Loucy (cell line): ENCODE data around the gene FIGN.

Experiments
- H2AFZ ChIP-seq: fragments of 200-600 bp; sonication (generic); 2 replicates; pipeline ENCODE4 v1.6.0; 2016; ENCODE audit warnings: antibody characterized with exemption, mild to moderate bottlenecking, low read length, moderate library complexity
- H3F3A ChIP-seq: fragments of 200-600 bp; 2 replicates; pipeline ENCODE4 v1.6.0; 2016; ENCODE audit warnings: antibody characterized with exemption, low read depth, mild to moderate bottlenecking
- H3K27me3 ChIP-seq: fragments of 200-600 bp; sonication (generic); 2 replicates; pipeline ENCODE4 v1.6.1; 2014; ENCODE audit warnings: low read length, mild to moderate bottlenecking; ENCODE audit not compliant: insufficient read depth, poor library complexity, severe bottlenecking
- H3K36me3 ChIP-seq: fragments of 200-600 bp; sonication (generic); 2 replicates; pipeline ENCODE4 v1.6.1; 2016; ENCODE audit warnings: low read length; ENCODE audit not compliant: insufficient read depth
- H3K4me1 ChIP-seq: fragments of 200-600 bp; sonication (generic); 2 replicates; pipeline ENCODE4 v1.5.1; 2014; ENCODE audit warnings: low read length, mild to moderate bottlenecking; ENCODE audit not compliant: insufficient read depth, poor library complexity, severe bottlenecking
- H3K4me2 ChIP-seq: fragments of 200-600 bp; sonication (generic); 2 replicates; pipeline ENCODE4 v1.6.0; 2014; ENCODE audit warnings: antibody characterized with exemption, low read length, low read depth, mild to moderate bottlenecking; ENCODE audit not compliant: poor library complexity, severe bottlenecking
- H3K4me3 ChIP-seq: fragments of 200-600 bp; sonication (generic); 2 replicates; pipeline ENCODE4 v1.5.1; 2014; ENCODE audit warnings: low read length, mild to moderate bottlenecking, mixed read lengths; ENCODE audit not compliant: poor library complexity, severe bottlenecking
- H3K79me2 ChIP-seq: fragments of 200-600 bp; sonication (generic); 2 replicates; pipeline ENCODE4 v1.6.1; 2014; ENCODE audit warnings: low read length; ENCODE audit not compliant: insufficient read depth
- H3K9ac ChIP-seq: fragments of 200-600 bp; sonication (generic); 2 replicates; pipeline ENCODE4 v1.6.0; 2014; ENCODE audit warnings: mild to moderate bottlenecking, low read depth, low read length, moderate library complexity; ENCODE audit not compliant: poor library complexity, severe bottlenecking
- H3K9me2 ChIP-seq: fragments of 200-600 bp; sonication (generic); replicated peaks from 2 replicates; pipeline ENCODE4 v1.6.1; 2016; ENCODE audit warnings: low read depth, low read length, mixed read lengths
- H3K9me3 ChIP-seq: fragments of 200-600 bp; sonication (generic); 2 replicates; pipeline ENCODE4 v1.6.1; 2014; ENCODE audit warnings: mild to moderate bottlenecking, antibody characterized with exemption, low read length, low read depth; ENCODE audit not compliant: insufficient read depth
- H4K20me1 ChIP-seq: fragments of 200-600 bp; sonication (generic); 2 replicates; pipeline ENCODE4 v1.6.0; 2014; ENCODE audit warnings: antibody characterized with exemption, low read length, mild to moderate bottlenecking; ENCODE audit not compliant: insufficient read depth, poor library complexity, severe bottlenecking
- CTCF ChIP-seq: fragments of 200-600 bp; sonication (generic); conservative IDR thresholded peaks from 2 replicates; pipeline ENCODE4 v1.5.1; 2014; ENCODE audit warnings: mild to moderate bottlenecking, antibody characterized with exemption, low read length
- EZH2phosphoT487 ChIP-seq: fragments of 200-600 bp; IDR thresholded peaks from 2 replicates; pipeline ENCODE4 v1.6.1; 2018; ENCODE audit warnings: antibody characterized with exemption, mild to moderate bottlenecking, moderate library complexity, borderline replicate concordance

Gene FIGN

GRCh38 chr2:163548970-163549369 lies 186.8 kb downstream of the FIGN start:
- TF ChIP-seq EZH2phosphoT487 (no peak), CTCF (no peak)
- H3K9ac ChIP-seq = no peak overlapping the region
- H3K36me3 ChIP-seq = no peaks in the 10 kb centered on the region

More at GRCh38 chr2:163548970-163549369, 186.8 kb downstream of the FIGN start:
- Histone ChIP-seq H3K4me2 (no peak overlapping the region), H3F3A (no peaks in the 10 kb centered on the region), H3K4me3 (no peak overlapping the region), H2AFZ (no peak overlapping the region), H4K20me1 (no peaks in the 10 kb centered on the region), H3K9me3 (no peaks in the 10 kb centered on the region), H3K79me2 (no peaks in the 10 kb centered on the region), H3K4me1 (no peaks in the 10 kb centered on the region), H3K9me2 (no peaks in the 10 kb centered on the region), H3K27me3 (no peaks in the 10 kb centered on the region)
